Kidney epithelial cell (primary cell): ENCODE data around the gene PEAK3. TPM values are rescaled to one million over a fixed set of nuclear protein-coding genes. Genes with fewer than 3 reads are reported as not detected.
A peak's percentile ranks its signal among the peaks of the same experiment; 100 is the strongest.

Source experiments
- DNase-seq: peaks from one replicate; pipeline ENCODE4 v3.0.0-alpha.2; 2010; ENCODE audit warnings: low read depth
- H3K27me3 ChIP-seq: 2 replicates; pipeline ENCODE4 v1.6.0; 2011; ENCODE audit warnings: low read length; ENCODE audit not compliant: control insufficient read depth, insufficient read depth
- H3K36me3 ChIP-seq: 2 replicates; pipeline ENCODE4 v1.5.1; 2011; ENCODE audit warnings: low read length; ENCODE audit not compliant: control insufficient read depth, insufficient read depth
- H3K4me3 ChIP-seq: 2 replicates; pipeline ENCODE4 v1.5.1; 2011; ENCODE audit warnings: low read depth, mild to moderate bottlenecking, control low read depth, low read length
- CTCF ChIP-seq: IDR thresholded peaks from 2 replicates; pipeline ENCODE4 v1.5.1; 2011; ENCODE audit warnings: mild to moderate bottlenecking, moderate library complexity, low read length, control low read depth, inconsistent platforms; ENCODE audit not compliant: insufficient read depth, poor library complexity, severe bottlenecking
- total RNA-seq: library from RNA; depleted of rRNA; stranded (reverse); fragments of >200 nt; gene quantifications from 2 replicates; pipeline ENCODE4 v1.2.3, GENCODE V29; 2015

The PEAK3 gene
- total RNA-seq, 1 donor from 2014 or later = not detected

- no peaks in the 10 kb centered on the region for H3K36me3 ChIP-seq
- H3K27me3 ChIP-seq = peaks cover 15% of the 10 kb centered on the region
- DNase-seq = no peak
- H3K4me3 ChIP-seq = no peak overlapping the region
- no peak for TF ChIP-seq CTCF
These were observed 35.8 kb upstream of the PEAK3 start for GRCh38 chr19:2317756-2318155.

- no peaks in the 10 kb centered on the region for H3K36me3 ChIP-seq
- no peak for TF ChIP-seq CTCF
- H3K27me3 ChIP-seq = peaks cover 19% of the 10 kb centered on the region
- no peak overlapping the region for H3K4me3 ChIP-seq
- no peak for DNase-seq
These were observed 35.3 kb upstream of the PEAK3 start for GRCh38 chr19:2317300-2317699.

- DNase-seq = no peak
- Histone ChIP-seq H3K36me3 (no peaks in the 10 kb centered on the region), H3K4me3 (no peak overlapping the region), H3K27me3 (peaks cover 22% of the 10 kb centered on the region)
- peak; percentile 61 for TF ChIP-seq CTCF
These were observed 33.9 kb upstream of the PEAK3 start for GRCh38 chr19:2315818-2316353.

GRCh38 chr19:2315121-2315817, 33.3 kb upstream of the PEAK3 start:
- Histone ChIP-seq H3K36me3 (no peaks in the 10 kb centered on the region), H3K4me3 (no peak overlapping the region), H3K27me3 (peaks cover 25% of the 10 kb centered on the region)
- DNase-seq = no peak
- TF ChIP-seq CTCF = no peak

GRCh38 chr19:2312820-2313501, 31.0 kb upstream of the PEAK3 start:
- TF ChIP-seq CTCF = no peak
- H3K36me3 ChIP-seq = no peaks in the 10 kb centered on the region
- no peak for DNase-seq
- H3K27me3 ChIP-seq = peaks cover 39% of the 10 kb centered on the region
- no peak overlapping the region for H3K4me3 ChIP-seq
